ENCODE data around the gene TCERG1L. TPM values are rescaled to one million over a fixed set of nuclear protein-coding genes. Genes with fewer than 3 reads are reported as not detected.

Gene TCERG1L
- total and polyA plus RNA-seq, 4 donors = 0.02 to 0.09 (median 0.08) TPM; not detected in 1

- WGBS, 2 donors = 84 to 92% methylated on average over 18 of the region's 18 CpGs
- no peak for TF ChIP-seq CTCF (IDR thresholded peaks at IDR 0.05; ENCODE audit: control extremely low read depth, extremely low read depth)
- DNase-seq = no peak
Observed at GRCh38 chr10:131078131-131078881, 233.2 kb downstream of the TCERG1L start.

GRCh38 chr10:131077724-131078123 is 233.8 kb downstream of the TCERG1L start:
- Histone ChIP-seq H3K9me3 (ENCODE audit: control insufficient read depth in 4 of 4, insufficient read depth in 3 of 4, low read length in 3 of 4) (peaks cover 0 to 4% (median 0%) of the 10 kb centered on the region in 4 donors), H3K27ac (ENCODE audit: low read depth in 1 of 2, low read length in 1 of 2) (no peak overlapping the region), H3K27me3 (ENCODE audit: control insufficient read depth in 3 of 3, insufficient read depth in 3 of 3, low read length in 2 of 3) (no peaks in the 10 kb centered on the region), H3K4me3 (no peak overlapping the region), H3K36me3 (ENCODE audit: control insufficient read depth in 4 of 4, insufficient read depth in 4 of 4, low read length in 4 of 4) (no peaks in the 10 kb centered on the region), H3K9ac (ENCODE audit: insufficient read depth in 1 of 2, low read length in 2 of 2) (no peak overlapping the region), H3K4me1 (ENCODE audit: control insufficient read depth in 5 of 5, insufficient read depth in 5 of 5, low read length in 5 of 5) (peaks cover 0 to 20% (median 4%) of the 10 kb centered on the region in 5 donors)
- no peak for TF ChIP-seq CTCF (IDR thresholded peaks at IDR 0.05; ENCODE audit: control extremely low read depth, extremely low read depth)
- 82 to 88% methylated on average over 6 of the region's 6 CpGs for WGBS, 2 donors
- no peak for DNase-seq
- no peak for ATAC-seq (ENCODE audit: insufficient read depth, low FRiP score)

More at GRCh38 chr10:131078131-131078881, 233.2 kb downstream of the TCERG1L start:
- Histone ChIP-seq H3K36me3 (ENCODE audit: control insufficient read depth in 4 of 4, insufficient read depth in 4 of 4, low read length in 4 of 4) (no peaks in the 10 kb centered on the region), H3K4me1 (ENCODE audit: control insufficient read depth in 5 of 5, insufficient read depth in 5 of 5, low read length in 5 of 5) (peaks cover 0 to 24% (median 8%) of the 10 kb centered on the region in 5 donors), H3K9ac (ENCODE audit: insufficient read depth in 1 of 2, low read length in 2 of 2) (no peak overlapping the region), H3K27me3 (ENCODE audit: control insufficient read depth in 3 of 3, insufficient read depth in 3 of 3, low read length in 2 of 3) (no peaks in the 10 kb centered on the region), H3K27ac (ENCODE audit: low read depth in 1 of 2, low read length in 1 of 2) (no peak overlapping the region), H3K4me3 (no peak overlapping the region), H3K9me3 (ENCODE audit: control insufficient read depth in 4 of 4, insufficient read depth in 3 of 4, low read length in 3 of 4) (peaks cover 0 to 4% (median 0%) of the 10 kb centered on the region in 4 donors)
- ATAC-seq (ENCODE audit: insufficient read depth, low FRiP score) = no peak

- Histone ChIP-seq H3K27me3 (ENCODE audit: control insufficient read depth in 3 of 3, insufficient read depth in 3 of 3, low read length in 2 of 3) (no peaks in the 10 kb centered on the region), H3K4me1 (ENCODE audit: control insufficient read depth in 5 of 5, insufficient read depth in 5 of 5, low read length in 5 of 5) (peaks cover 0 to 19% (median 4%) of the 10 kb centered on the region in 5 donors), H3K36me3 (ENCODE audit: control insufficient read depth in 4 of 4, insufficient read depth in 4 of 4, low read length in 4 of 4) (no peaks in the 10 kb centered on the region), H3K9ac (ENCODE audit: insufficient read depth in 1 of 2, low read length in 2 of 2) (no peak overlapping the region), H3K27ac (ENCODE audit: low read depth in 1 of 2, low read length in 1 of 2) (no peak overlapping the region), H3K9me3 (ENCODE audit: control insufficient read depth in 4 of 4, insufficient read depth in 3 of 4, low read length in 3 of 4) (peaks cover 0 to 5% (median 0%) of the 10 kb centered on the region in 4 donors), H3K4me3 (no peak overlapping the region)
- no peak for ATAC-seq (ENCODE audit: insufficient read depth, low FRiP score)
- no peak for TF ChIP-seq CTCF (IDR thresholded peaks at IDR 0.05; ENCODE audit: control extremely low read depth, extremely low read depth)
- 87 to 88% methylated on average over 6 of the region's 6 CpGs for WGBS, 2 donors
- no peak for DNase-seq
Observed at GRCh38 chr10:131077031-131077430, 234.5 kb downstream of the TCERG1L start.

All from lung (tissue), 12 donors.